GM21360 (cell line): ENCODE measurements around the gene HMGCS1.
"Not testable (repeated sequence)": the region's sequence is repeated elsewhere in the genome, so short reads cannot be mapped to it uniquely, and the experiment has no call there.

Experiments used
- ATAC-seq: cut with Tn5 transposase; IDR thresholded peaks from one replicate; pipeline ENCODE4 v1.9.1; 2021; ENCODE audit warnings: mild to moderate bottlenecking, moderate library complexity; ENCODE audit not compliant: unreplicated experiment

The HMGCS1 gene

GRCh38 chr5:43279548-43280274, 33.5 kb downstream of the HMGCS1 start:
- ATAC-seq: no peak

- ATAC-seq: no peak
Observed at GRCh38 chr5:43275391-43275790, 37.8 kb downstream of the HMGCS1 start.

- no peak for ATAC-seq
Observed at GRCh38 chr5:43274435-43275114, 38.6 kb downstream of the HMGCS1 start.

DNA sequence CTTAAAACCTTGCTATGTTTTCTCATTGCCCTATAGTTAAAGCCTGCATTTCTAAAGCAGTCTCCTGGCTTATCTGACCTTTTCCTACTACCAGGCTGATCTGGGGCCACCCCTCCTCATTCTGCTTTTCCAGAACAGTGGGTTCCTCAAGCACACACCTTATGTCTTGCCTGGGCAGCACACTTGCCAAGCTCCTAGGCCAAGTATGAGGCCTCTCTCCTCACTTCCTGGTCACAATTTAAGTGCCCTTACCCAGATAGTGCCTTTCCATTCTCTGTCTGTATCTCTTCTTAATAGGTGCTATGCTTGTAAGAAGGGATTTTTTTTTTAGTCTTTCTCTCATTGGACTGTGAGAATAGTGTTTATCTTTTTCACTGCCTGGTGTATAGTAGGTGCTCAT, 39.7 kb downstream of the HMGCS1 start:
- no peak for ATAC-seq

DNA sequence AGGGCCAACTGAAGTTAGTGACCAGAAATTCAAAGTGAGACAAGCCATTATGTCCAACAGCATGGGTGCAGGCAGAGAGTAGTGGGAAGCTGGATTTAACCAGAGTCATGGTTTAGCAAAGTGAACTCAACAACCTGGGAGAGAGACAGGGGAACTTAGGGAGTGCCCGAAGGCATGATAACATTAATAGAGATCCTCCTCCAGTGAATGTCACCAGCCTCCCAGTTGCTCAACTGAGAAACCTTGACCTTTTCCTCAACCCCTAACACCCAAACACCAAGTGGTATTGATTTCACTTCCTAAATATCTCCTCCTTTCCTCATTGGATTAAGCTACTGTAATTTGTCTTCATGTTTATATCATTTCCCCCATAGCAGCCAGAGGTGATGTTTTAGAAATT, 42.6 kb downstream of the HMGCS1 start:
- no peak for ATAC-seq

- ATAC-seq: no peak
Observed at GRCh38 chr5:43268188-43268820, 44.9 kb downstream of the HMGCS1 start.

DNA sequence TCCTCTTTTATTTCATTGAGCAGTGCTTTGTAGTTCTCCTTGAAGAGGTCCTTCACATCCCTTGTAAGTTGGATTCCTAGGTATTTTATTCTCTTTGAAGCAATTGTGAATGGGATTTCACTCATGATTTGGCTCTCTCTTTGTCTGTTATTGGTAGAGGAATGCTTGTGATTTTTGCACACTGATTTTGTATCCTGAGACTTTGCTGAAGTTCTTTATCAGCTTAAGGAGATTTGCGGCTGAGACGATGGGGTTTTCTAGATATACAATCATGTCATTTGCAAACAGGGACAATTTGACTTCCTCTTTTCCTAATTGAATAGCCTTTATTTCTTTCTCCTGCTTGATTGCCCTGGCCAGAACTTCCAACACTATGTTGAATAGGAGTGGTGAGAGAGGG, 50.9 kb downstream of the HMGCS1 start:
- ATAC-seq: not testable (repeated sequence)

DNA sequence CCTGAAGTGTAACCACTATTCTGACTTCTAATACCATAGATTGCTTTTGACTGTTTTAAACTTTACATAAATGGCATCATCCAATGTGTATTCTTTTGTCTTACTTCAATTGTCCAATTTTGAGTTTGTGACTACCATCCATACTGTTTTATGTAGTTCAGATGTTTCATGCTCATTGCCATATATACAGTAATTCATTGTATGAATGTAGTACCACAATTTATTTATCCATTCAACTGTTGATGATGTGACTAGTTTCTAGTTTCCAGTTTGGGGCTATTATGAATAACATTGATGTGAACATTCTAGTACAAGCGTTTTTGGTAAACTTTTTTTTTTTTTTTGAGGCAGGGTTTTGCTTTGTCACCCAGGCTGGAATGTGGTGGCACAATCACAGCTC, 55.1 kb downstream of the HMGCS1 start:
- no peak for ATAC-seq

- ATAC-seq: no peak
Observed at GRCh38 chr5:43256261-43256966, 56.8 kb downstream of the HMGCS1 start.

GRCh38 chr5:43255704-43256103, 57.5 kb downstream of the HMGCS1 start:
- no peak for ATAC-seq

GRCh38 chr5:43251754-43252153, 61.5 kb downstream of the HMGCS1 start:
- ATAC-seq: no peak

GRCh38 chr5:43245724-43246385, 67.4 kb downstream of the HMGCS1 start:
- ATAC-seq: no peak

GRCh38 chr5:43244823-43245565, 68.2 kb downstream of the HMGCS1 start:
- peak; percentile 96 for ATAC-seq

DNA sequence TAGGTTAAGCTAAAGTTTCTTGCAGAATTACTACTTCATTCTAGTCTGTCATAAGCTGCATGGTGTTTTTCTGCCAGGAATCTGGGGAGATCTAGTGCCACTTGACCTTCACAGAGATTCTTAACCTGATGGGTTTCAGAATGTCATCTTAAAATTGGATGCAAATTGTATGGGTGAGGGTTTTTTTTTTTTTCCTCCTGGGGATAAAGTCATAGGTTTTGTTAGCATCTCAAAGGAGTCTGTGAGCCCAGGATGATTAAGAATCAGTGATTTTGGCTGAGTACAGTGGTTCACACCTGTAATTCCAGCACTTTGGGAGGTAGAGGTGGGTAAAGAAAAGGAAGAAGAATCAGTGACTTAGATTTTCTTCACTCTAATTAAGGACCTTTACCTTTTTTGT, 69.9 kb downstream of the HMGCS1 start:
- no peak for ATAC-seq

DNA sequence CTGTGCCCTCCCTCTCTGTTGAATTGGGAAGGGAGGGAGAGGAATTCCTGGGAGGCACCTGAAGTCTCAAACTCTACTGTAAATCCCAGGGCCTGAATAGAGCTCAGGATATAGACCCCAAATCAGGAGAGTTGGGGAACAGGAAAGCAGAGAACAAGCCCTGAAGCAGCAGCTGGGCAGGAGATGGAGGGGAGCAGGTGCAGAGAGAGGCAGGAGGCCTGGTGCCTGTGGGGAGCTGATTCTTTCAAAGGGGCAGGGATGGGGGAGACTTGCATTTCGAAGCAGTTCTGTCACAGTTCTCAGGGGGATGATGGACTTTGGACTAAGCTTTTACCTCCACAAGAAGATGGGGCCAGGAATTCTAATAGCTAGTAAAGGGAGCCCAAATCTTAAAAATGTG, 71.0 kb downstream of the HMGCS1 start:
- ATAC-seq: no peak
